GM23248 (cell line): Measurements from ENCODE around the gene NKX1-1. TPM values are rescaled to one million over a fixed set of nuclear protein-coding genes. Genes with fewer than 3 reads are reported as not detected.
"Not testable (repeated sequence)": the region's sequence is repeated elsewhere in the genome, so short reads cannot be mapped to it uniquely, and the experiment has no call there.

ENCODE experiments used
- DNase-seq: peaks from one replicate; pipeline ENCODE4 v3.0.0-alpha.2; 2015
- H2AFZ ChIP-seq: fragments of 200-600 bp; sonication (generic); 2 replicates; pipeline ENCODE4 v1.6.1; 2016; ENCODE audit warnings: antibody characterized with exemption
- H3F3A ChIP-seq: fragments of 200-600 bp; sonication (generic); 2 replicates; pipeline ENCODE4 v1.6.1; 2016; ENCODE audit warnings: mild to moderate bottlenecking, antibody characterized with exemption, mixed run types; ENCODE audit not compliant: insufficient read depth
- H3K27ac ChIP-seq: fragments of 200-600 bp; sonication (generic); 2 replicates; pipeline ENCODE4 v1.5.1; 2016; ENCODE audit warnings: mild to moderate bottlenecking
- H3K27me3 ChIP-seq: fragments of 200-600 bp; sonication (generic); replicated peaks from 2 replicates; pipeline ENCODE4 v1.6.1; 2016; ENCODE audit warnings: mild to moderate bottlenecking; ENCODE audit not compliant: insufficient read depth
- H3K36me3 ChIP-seq: fragments of 200-600 bp; sonication (generic); 2 replicates; pipeline ENCODE4 v1.6.1; 2016; ENCODE audit warnings: low read depth, mild to moderate bottlenecking
- H3K4me1 ChIP-seq: fragments of 200-600 bp; sonication (generic); 2 replicates; pipeline ENCODE4 v1.6.1; 2016; ENCODE audit warnings: mild to moderate bottlenecking; ENCODE audit not compliant: insufficient read depth
- H3K4me2 ChIP-seq: fragments of 200-600 bp; sonication (generic); one replicate; pipeline ENCODE4 v1.6.1; 2016; ENCODE audit warnings: mild to moderate bottlenecking; ENCODE audit not compliant: unreplicated experiment
- H3K4me3 ChIP-seq: fragments of 200-600 bp; sonication (generic); 2 replicates; pipeline ENCODE4 v1.5.1; 2016; ENCODE audit warnings: mild to moderate bottlenecking
- H3K79me2 ChIP-seq: fragments of 200-600 bp; sonication (generic); 2 replicates; pipeline ENCODE4 v1.6.1; 2016; ENCODE audit warnings: mild to moderate bottlenecking; ENCODE audit not compliant: insufficient read depth
- H3K9ac ChIP-seq: fragments of 200-600 bp; sonication (generic); 2 replicates; pipeline ENCODE4 v1.6.1; 2016; ENCODE audit warnings: mild to moderate bottlenecking
- H3K9me2 ChIP-seq: fragments of 200-600 bp; sonication (generic); 2 replicates; pipeline ENCODE4 v1.6.1; 2016; ENCODE audit warnings: mixed run types, mild to moderate bottlenecking, moderate library complexity; ENCODE audit not compliant: insufficient read depth
- H3K9me3 ChIP-seq: fragments of 200-600 bp; sonication (generic); one replicate; pipeline ENCODE4 v1.6.1; 2017; ENCODE audit warnings: low read depth
- H4K20me1 ChIP-seq: fragments of 200-600 bp; sonication (generic); 2 replicates; pipeline ENCODE4 v1.6.0; 2016; ENCODE audit not compliant: insufficient read depth
- EZH2 ChIP-seq: fragments of 200-600 bp; sonication (generic); IDR thresholded peaks from 2 replicates; pipeline ENCODE4 v1.6.1; 2018; ENCODE audit warnings: antibody characterized with exemption, mild to moderate bottlenecking; ENCODE audit not compliant: insufficient read depth, poor library complexity, severe bottlenecking
- EZH2phosphoT487 ChIP-seq: fragments of 200-600 bp; sonication (generic); IDR thresholded peaks from 2 replicates; pipeline ENCODE4 v1.6.1; 2018; ENCODE audit warnings: antibody characterized with exemption, moderate library complexity, mild to moderate bottlenecking, low read depth; ENCODE audit not compliant: insufficient read depth
- WGBS, 2 experiments: methylation state at CpG; one replicate each; pipeline ENCODE4 v1.1.6; 2015 to 2017; ENCODE audit warnings: low lambda C conversion rate in 2 of 2, low coverage in 1 of 2; ENCODE audit errors: missing lambda C conversion rate in 2 of 2; 5-methylcytosine and 5-hydroxymethylcytosine counted together
- in situ Hi-C: fragments of 300-500 bp; cut with MboI; formaldehyde crosslinking; loops from 2 replicates; pipeline ENCODE4 v1.15.0; 2020
- polyA plus RNA-seq: library from polyadenylated mRNA; unstranded; fragments of >200 nt; fragmentation: Nextera tagmentation; extraction: Ambion mirVana; gene quantifications from 2 replicates; pipeline ENCODE4 v1.2.1, GENCODE V29; 2016
- total RNA-seq: library from RNA; depleted of rRNA; stranded (reverse); fragments of >200 nt; shearing (Covaris generic); gene quantifications from 2 replicates; pipeline ENCODE4 v1.2.3, GENCODE V29; 2014

The NKX1-1 gene
- total and polyA plus RNA-seq, 2 experiments from 2014 or later, result not detected

DNA sequence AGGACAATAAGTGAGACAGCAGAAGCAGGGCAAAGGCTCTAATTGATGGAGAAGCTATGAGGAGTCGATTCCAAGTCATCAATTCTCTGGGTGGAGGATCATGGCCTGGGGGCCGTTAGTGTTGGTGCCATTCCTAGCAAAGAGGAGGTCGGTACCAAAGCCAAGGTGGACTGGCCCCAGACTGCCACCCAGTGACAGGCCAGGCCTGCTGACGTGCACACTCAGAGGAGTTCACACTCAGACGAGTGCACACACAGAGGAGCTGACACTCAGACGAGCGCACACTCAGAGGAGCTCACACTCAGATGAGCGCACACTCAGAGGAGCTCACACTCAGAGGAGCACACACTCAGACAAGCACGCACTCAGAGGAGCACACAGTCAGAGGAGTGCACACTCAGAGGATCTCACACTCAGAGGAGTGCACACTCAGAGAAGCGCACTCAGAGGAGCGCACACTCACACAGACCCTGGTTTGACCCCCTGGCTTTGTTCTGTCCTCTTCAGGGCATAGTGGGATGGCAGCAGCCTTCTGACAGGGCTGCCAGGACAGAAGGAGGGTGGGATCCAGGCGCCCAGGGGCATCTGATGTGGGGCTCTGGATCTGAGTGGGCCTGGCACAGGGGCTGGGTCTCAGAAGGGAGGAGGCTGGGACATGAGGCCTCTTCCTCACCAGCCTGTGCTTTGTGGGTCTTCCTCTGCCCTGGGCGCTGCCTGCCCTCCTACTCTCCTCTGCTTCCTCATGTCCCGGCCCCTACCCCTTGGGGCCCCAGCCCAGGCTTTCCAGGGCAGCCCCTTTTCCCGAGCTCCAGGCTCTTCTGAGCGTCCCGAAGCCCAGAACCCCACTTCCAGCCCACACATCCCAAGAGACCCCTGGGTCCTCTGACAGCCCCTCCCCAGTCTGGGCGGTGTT, 41.7 kb upstream of the NKX1-1 start:
- H3K27me3 ChIP-seq, result peaks cover 7% of the 10 kb centered on the region; the same call in 1 of the 2 replicates
- in situ Hi-C loops, result no loop called here

DNA sequence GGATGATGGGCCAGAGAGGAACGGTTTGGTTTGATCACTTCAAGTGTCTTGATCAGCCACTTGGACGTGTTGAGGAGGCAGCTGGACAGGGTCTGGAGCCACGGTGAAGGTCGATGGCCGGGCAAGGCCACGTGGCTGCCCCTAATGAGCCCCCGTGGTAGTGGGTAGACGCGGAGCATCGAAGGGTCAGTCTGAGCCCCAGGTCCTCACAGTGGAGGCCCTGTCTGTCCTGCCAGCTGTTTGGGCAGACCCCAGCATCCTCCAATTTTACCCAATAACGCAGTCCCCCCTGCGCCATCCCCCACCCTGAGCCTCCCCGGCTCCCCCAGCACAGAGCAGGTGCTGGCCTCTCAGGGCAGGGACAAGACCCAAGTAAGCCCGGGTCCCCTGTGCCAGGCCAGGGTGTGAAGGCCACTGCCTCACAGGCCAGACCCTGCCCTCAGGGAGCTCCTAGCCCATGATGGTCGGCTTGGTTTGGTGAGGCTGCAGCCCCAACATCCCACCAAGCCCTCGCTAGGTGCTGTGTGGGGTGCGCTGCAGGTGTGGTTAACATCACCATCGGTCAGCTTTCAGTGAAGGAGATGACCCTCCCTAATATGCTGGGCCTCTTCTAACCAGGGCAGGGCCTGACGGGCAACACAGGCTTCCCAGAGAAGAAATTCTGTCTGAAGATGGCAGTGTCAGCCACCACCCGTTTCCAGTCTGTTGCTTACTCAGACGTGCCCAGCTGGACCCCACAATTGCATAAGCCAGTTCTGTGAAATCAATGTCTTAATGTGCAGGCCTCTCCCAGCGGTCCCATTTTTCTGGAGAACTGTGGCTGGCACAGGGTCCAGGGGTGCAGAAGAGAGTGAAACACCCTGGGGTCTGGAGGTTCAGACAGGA, 40.5 kb upstream of the NKX1-1 start:
- WGBS, 2 experiments, result 55 to 59% methylated on average over 14 to 22 of the region's 22 CpGs
- H4K20me1 ChIP-seq, result no peaks in the 10 kb centered on the region
- peak; percentile 12 for DNase-seq
- no peaks in the 10 kb centered on the region for H3F3A ChIP-seq
- no peaks in the 10 kb centered on the region for H3K36me3 ChIP-seq
- no peak overlapping the region for H3K27ac ChIP-seq
- H3K9me2 ChIP-seq, result no peaks in the 10 kb centered on the region
- H3K27me3 ChIP-seq, result peaks cover 7% of the 10 kb centered on the region; the same call in 1 of the 2 replicates
- TF ChIP-seq EZH2 (no peak), EZH2phosphoT487 (no peak)
- H2AFZ ChIP-seq, result no peak overlapping the region
- H3K9me3 ChIP-seq, result no peaks in the 10 kb centered on the region
- no peak overlapping the region for H3K4me2 ChIP-seq
- no peaks in the 10 kb centered on the region for H3K4me1 ChIP-seq
- H3K9ac ChIP-seq, result no peak overlapping the region
- no peaks in the 10 kb centered on the region for H3K79me2 ChIP-seq
- H3K4me3 ChIP-seq, result no peak overlapping the region
- in situ Hi-C loops, result no loop called here

More for the DNA sequence above, 41.7 kb upstream of the NKX1-1 start:
- Histone ChIP-seq H3K79me2 (no peaks in the 10 kb centered on the region), H4K20me1 (no peaks in the 10 kb centered on the region), H3K9ac (no peak overlapping the region), H3K4me1 (no peaks in the 10 kb centered on the region), H3K4me3 (no peak overlapping the region), H3K36me3 (no peaks in the 10 kb centered on the region), H3K9me2 (no peaks in the 10 kb centered on the region), H3K4me2 (no peak overlapping the region), H3F3A (no peaks in the 10 kb centered on the region), H2AFZ (no peak overlapping the region), H3K9me3 (no peaks in the 10 kb centered on the region), H3K27ac (no peak overlapping the region)
- TF ChIP-seq EZH2 (no peak), EZH2phosphoT487 (no peak)
- WGBS, 2 experiments, result 56 to 59% methylated on average over 16 to 18 of the region's 18 CpGs
- no peak for DNase-seq

DNA sequence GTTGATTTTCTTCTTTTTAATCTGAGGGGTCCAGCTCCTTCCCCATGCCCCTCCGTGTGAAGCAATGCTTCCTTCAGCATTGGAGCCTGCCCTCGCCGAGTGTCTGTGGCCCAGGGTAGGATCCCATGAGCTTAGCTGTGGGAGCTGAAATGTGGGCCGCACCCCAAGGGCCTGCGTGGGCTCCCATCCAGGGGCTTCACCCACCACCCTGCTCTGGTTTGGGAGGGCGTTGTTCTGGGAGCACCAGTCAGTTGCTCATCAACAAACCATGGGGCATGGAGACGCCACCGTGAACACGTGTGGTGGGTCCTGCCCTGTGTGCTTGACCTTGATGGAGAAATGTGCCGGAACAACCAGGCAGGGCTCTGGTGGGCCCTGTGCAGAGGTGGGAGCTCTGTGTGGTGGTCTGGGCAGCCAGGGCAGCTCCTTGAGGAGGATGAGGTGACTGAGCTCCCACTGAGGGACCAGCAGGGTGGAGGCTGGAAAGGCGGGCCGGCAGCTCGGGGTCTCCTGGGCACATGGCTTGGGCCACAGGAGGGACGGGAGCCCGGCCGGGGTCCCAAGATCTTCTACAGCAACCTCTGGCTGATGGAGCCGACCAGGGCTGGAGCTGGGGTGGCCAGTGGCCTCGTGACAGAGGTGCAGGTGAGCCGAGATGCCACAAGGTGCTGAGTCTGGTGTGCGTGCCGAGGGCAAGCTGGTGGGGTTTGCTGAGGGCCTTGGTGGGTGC, 39.6 kb upstream of the NKX1-1 start:
- Histone ChIP-seq H4K20me1 (no peaks in the 10 kb centered on the region), H3K4me1 (no peaks in the 10 kb centered on the region), H3K79me2 (no peaks in the 10 kb centered on the region), H3K4me2 (no peak overlapping the region), H3K9me2 (no peaks in the 10 kb centered on the region), H3K36me3 (no peaks in the 10 kb centered on the region), H3K9ac (no peak overlapping the region), H3F3A (no peaks in the 10 kb centered on the region), H2AFZ (no peak overlapping the region), H3K27me3 (peaks cover 7% of the 10 kb centered on the region; the same call in 1 of the 2 replicates), H3K27ac (no peak overlapping the region), H3K4me3 (no peak overlapping the region), H3K9me3 (no peaks in the 10 kb centered on the region)
- 69% methylated on average over 18 to 21 of the region's 21 CpGs for WGBS, 2 experiments
- in situ Hi-C loops, result no loop called here
- no peak for DNase-seq
- TF ChIP-seq EZH2phosphoT487, result no peak

DNA sequence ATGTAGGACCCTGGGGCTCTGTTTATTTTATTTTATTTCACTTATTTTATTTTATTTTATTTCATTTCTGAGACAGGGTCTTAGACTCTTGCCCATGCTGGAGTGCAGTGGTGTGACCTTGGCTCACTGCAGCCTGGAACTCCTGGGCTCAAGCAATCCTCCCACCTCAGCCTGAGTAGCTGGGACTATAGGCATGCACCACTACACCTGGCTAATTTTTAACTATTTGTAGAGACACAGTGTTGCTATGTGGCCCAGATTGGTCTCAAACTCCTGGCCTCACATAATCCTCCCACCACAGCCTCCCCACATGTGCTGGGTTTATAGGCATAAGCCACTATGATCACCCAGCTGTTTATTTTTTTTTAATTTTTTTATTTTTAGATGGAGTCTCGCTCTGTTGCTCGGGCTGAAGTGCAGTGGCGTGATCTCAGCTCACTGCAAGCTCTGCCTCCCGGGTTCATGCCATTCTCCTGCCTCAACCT, 37.5 kb upstream of the NKX1-1 start:
- H3K9me2 ChIP-seq, H3K27ac ChIP-seq, DNase-seq, H3K36me3 ChIP-seq, in situ Hi-C loops, H3K79me2 ChIP-seq, H2AFZ ChIP-seq, H3K9me3 ChIP-seq, H3F3A ChIP-seq, H3K4me2 ChIP-seq, H4K20me1 ChIP-seq, H3K4me1 ChIP-seq, H3K4me3 ChIP-seq, H3K9ac ChIP-seq, H3K27me3 ChIP-seq: not testable (repeated sequence)
- WGBS, 2 experiments, result 33 to 50% methylated on average over 4 of the region's 4 CpGs
